ENCODE data around the gene EIF2B1.
A peak's percentile ranks its signal among the peaks of the same experiment; 100 is the strongest.

The EIF2B1 gene

GRCh38 chr12:123633379-123634141 is at the start of gene EIF2B1, which contains the start of gene GTF2H3:
Gene EIF2B1 (minus strand): TSS chr12:123633686. CDS start chr12:123633557, 129 bp downstream.
Gene GTF2H3 (plus strand): TSS chr12:123633829. CDS start chr12:123633860, 31 bp downstream.
- DNase-seq (ENCODE audit: extremely low read depth, low read depth), result peak; percentile 85
- no peak for TF ChIP-seq CTCF (IDR thresholded peaks at IDR 0.05; ENCODE audit: low read depth, low read length)

GRCh38 chr12:123681605-123682004 is 48.1 kb upstream of the EIF2B1 start:
- TF ChIP-seq CTCF (IDR thresholded peaks at IDR 0.05; ENCODE audit: low read depth, low read length), result no peak
- no peak for DNase-seq (ENCODE audit: extremely low read depth, low read depth)

GRCh38 chr12:123678981-123679380 is 45.5 kb upstream of the EIF2B1 start:
- DNase-seq (ENCODE audit: extremely low read depth, low read depth), result no peak
- no peak for TF ChIP-seq CTCF (IDR thresholded peaks at IDR 0.05; ENCODE audit: low read depth, low read length)

GRCh38 chr12:123676616-123677320 is 43.3 kb upstream of the EIF2B1 start:
- no peak for TF ChIP-seq CTCF (IDR thresholded peaks at IDR 0.05; ENCODE audit: low read depth, low read length)
- no peak for DNase-seq (ENCODE audit: extremely low read depth, low read depth)

DNA sequence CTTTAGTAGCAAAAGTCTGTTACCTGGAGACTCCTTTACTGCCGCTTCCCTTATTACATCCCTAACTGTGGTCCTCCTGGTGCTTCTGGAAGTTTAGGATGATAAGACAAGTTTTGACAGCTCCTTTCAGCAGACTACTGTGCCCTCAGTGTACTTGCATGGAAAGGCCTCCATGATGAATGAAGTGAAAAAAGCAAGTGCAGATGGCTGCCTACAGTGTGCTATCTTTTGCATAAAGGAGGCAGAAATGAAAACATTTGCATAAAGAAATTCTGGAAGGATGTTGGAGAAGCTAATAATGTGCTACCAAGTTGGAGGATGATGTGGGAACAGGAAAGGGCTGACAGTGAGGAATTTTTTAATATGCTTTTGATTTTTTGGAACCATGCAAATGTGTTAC is 42.0 kb upstream of the EIF2B1 start:
- DNase-seq (ENCODE audit: extremely low read depth, low read depth), result no peak
- TF ChIP-seq CTCF (IDR thresholded peaks at IDR 0.05; ENCODE audit: low read depth, low read length), result no peak

DNA sequence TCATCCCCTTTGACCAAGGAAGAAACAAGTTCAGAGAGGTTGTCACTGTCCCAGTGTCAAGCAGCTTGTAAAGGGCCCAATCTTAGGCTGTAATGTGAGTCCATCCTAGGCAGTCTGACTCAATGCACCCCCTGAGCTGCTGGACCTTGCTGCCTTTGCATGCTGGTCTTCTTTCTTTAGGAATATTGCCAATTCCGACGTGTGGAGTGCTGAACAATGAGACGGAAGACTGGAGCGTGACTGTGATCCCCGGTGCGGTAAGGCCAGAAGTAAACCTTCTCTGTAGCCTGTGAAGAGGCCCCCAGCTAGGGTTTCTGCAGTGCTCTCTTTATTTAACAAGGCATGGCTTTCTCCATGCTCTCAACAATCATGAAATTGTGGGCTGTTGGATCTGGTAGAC is 38.4 kb upstream of the EIF2B1 start:
- TF ChIP-seq CTCF (IDR thresholded peaks at IDR 0.05; ENCODE audit: low read depth, low read length), result no peak
- no peak for DNase-seq (ENCODE audit: extremely low read depth, low read depth)

All from AG09319 (cell line).